Uterus (tissue), 2 donors: ENCODE measurements around the gene ANP32E.

Source experiments
- CTCF ChIP-seq, 4 experiments: fragments of 200-600 bp in 2 of 4; fragments of 450-650 bp in 2 of 4; sonication (generic) in 2 of 4; IDR thresholded peaks; one replicate each; pipeline ENCODE4 v1.5.1; 2016 to 2019; ENCODE audit warnings: antibody characterized with exemption in 4 of 4, mild to moderate bottlenecking in 2 of 4, moderate library complexity in 1 of 4
- POLR2A ChIP-seq, 2 donors: fragments of 450-650 bp; IDR thresholded peaks; one replicate each; pipeline ENCODE4 v1.6.1; 2016; ENCODE audit warnings: antibody characterized with exemption in 2 of 2, mild to moderate bottlenecking in 1 of 2, moderate library complexity in 1 of 2

GRCh38 chr1:150176593-150176992, 59.3 kb downstream of the ANP32E start:
- TF ChIP-seq CTCF (IDR thresholded peaks at IDR 0.05) (no peak), POLR2A (IDR thresholded peaks at IDR 0.05) (no peak)
